Ishikawa (cell line): ENCODE data around the gene ARL4A.

ENCODE experiments used
- CEBPB ChIP-seq: IDR thresholded peaks from 2 replicates; pipeline ENCODE4 v1.6.1; 2012
- CREB1 ChIP-seq: IDR thresholded peaks from 2 replicates; pipeline ENCODE4 v1.6.1; 2012; ENCODE audit warnings: low read depth
- EGR1 ChIP-seq: IDR thresholded peaks from 2 replicates; pipeline ENCODE4 v1.6.1; 2012
- EP300 ChIP-seq: IDR thresholded peaks from 2 replicates; pipeline ENCODE4 v1.6.1; 2012; ENCODE audit warnings: borderline replicate concordance
- FOXM1 ChIP-seq: IDR thresholded peaks from 2 replicates; pipeline ENCODE4 v1.6.1; 2012; ENCODE audit warnings: low read depth, borderline replicate concordance
- MAX ChIP-seq: IDR thresholded peaks from 2 replicates; pipeline ENCODE4 v1.6.1; 2012
- NFIC ChIP-seq: IDR thresholded peaks from 2 replicates; pipeline ENCODE4 v1.6.1; 2012
- RAD21 ChIP-seq: IDR thresholded peaks from 2 replicates; pipeline ENCODE4 v1.6.1; 2012; ENCODE audit warnings: low read depth
- REST ChIP-seq: IDR thresholded peaks from 2 replicates; pipeline ENCODE4 v1.6.1; 2012; ENCODE audit warnings: low read depth, mild to moderate bottlenecking
- TAF1 ChIP-seq: IDR thresholded peaks from 2 replicates; pipeline ENCODE4 v1.6.1; 2012; ENCODE audit warnings: low read depth, mild to moderate bottlenecking
- TCF12 ChIP-seq: IDR thresholded peaks from 2 replicates; pipeline ENCODE4 v1.6.1; 2012; ENCODE audit warnings: low read depth
- TEAD4 ChIP-seq: IDR thresholded peaks from 2 replicates; pipeline ENCODE4 v1.6.1; 2012
- USF1 ChIP-seq: IDR thresholded peaks from 2 replicates; pipeline ENCODE4 v1.6.1; 2012
- YY1 ChIP-seq: IDR thresholded peaks from 2 replicates; pipeline ENCODE4 v1.6.1; 2012; ENCODE audit warnings: low read depth

GRCh38 chr7:12648704-12649261 lies 38.6 kb upstream of the ARL4A start:
- TF ChIP-seq YY1 (no peak), RAD21 (no peak), TCF12 (no peak), EGR1 (no peak), EP300 (no peak), FOXM1 (no peak), REST (no peak), CEBPB (no peak), TAF1 (no peak), USF1 (no peak), TEAD4 (no peak), MAX (no peak), CREB1 (no peak), NFIC (no peak)
